BJ (cell line): ENCODE data around the gene SPOCD1. TPM values are rescaled to one million over a fixed set of nuclear protein-coding genes. Genes with fewer than 3 reads are reported as not detected.
A peak's percentile ranks its signal among the peaks of the same experiment; 100 is the strongest.

Source experiments
- CTCF ChIA-PET: fragments of 350-600 bp; formaldehyde crosslinking; extraction: SDS; loops from one replicate; lab custom pipeline; 2021; ENCODE audit warnings: antibody characterized with exemption, inconsistent platforms; lab: Yijun Ruan, JAX
- POLR2A ChIA-PET: fragments of 300-600 bp; sonication (Branson Sonifier 250); formaldehyde crosslinking; extraction: SDS; loops from one replicate; lab custom pipeline; 2021; ENCODE audit warnings: antibody characterized with exemption; lab: Charles Lee
- DNase-seq: peaks from one replicate; pipeline ENCODE4 v3.0.0-alpha.2; 2011; ENCODE audit warnings: low read depth
- H3K27me3 ChIP-seq: 2 replicates; pipeline ENCODE4 v1.6.0; 2011; ENCODE audit warnings: low read length; ENCODE audit not compliant: control insufficient read depth, insufficient read depth
- H3K36me3 ChIP-seq: 2 replicates; pipeline ENCODE4 v1.5.1; 2011; ENCODE audit warnings: low read length; ENCODE audit not compliant: control insufficient read depth, insufficient read depth
- H3K4me3 ChIP-seq: 2 replicates; pipeline ENCODE4 v1.5.1; 2011; ENCODE audit warnings: low read depth, mild to moderate bottlenecking, control low read depth, low read length
- polyA plus RNA-seq: library from polyadenylated mRNA; depleted of rRNA; stranded (reverse); fragments of >200 nt; gene quantifications from 2 replicates; pipeline ENCODE4 v1.2.3, GENCODE V29; 2011
- TF ChIP-seq, protein P1 (sequence below): IDR thresholded peaks from 2 replicates; pipeline ENCODE4 v1.5.1; 2011; ENCODE audit warnings: low read depth, mild to moderate bottlenecking, control low read depth, inconsistent platforms, low read length, moderate library complexity; ENCODE audit not compliant: insufficient read depth

Gene SPOCD1
- polyA plus RNA-seq, 1 experiment: 169 TPM

DNA sequence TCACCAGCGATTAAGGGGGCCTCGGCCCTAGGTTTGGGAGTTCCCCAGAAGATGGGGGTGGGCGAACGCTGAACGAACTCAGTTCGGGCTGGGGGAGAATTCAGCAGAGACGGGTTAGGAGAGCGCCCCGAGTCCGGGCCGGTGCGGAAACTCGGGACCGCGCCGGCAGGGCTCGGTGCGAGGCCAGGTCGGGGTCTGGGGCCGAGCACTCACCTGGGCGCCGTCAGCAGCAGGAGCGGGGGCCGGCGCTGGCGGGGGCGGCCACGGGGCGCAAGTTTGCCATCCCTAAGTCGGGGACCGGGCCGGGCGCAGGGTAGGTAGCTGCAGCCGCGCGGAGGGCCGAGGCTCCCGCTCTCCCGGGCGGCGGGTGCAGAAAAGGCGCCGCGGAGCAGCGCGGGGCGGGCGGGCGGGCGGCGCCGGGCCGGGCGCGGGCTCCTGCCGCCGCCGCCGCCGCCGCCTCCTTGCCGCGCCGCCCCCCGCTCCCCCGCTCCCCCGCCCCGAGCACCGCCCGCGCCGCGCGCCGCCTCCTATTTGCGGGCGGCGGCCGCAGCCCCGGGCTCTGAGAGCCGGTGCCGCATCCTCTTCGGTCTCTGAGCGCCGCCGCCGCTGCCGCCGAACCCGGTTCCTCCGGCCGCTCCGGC lies 52.0 kb downstream of the SPOCD1 start:
- H3K27me3 ChIP-seq: peaks cover 2% of the 10 kb centered on the region; the same call in 1 of the 2 replicates
- ChIA-PET CTCF (interaction anchor here (0.6 to 6.7 kb wide), 13 partner anchors 11 to 345 kb away, joined by 3 to 53 read pairs (median 4); no protein-coding TSS in a partner anchor), POLR2A (no interaction called here)
- TF ChIP-seq, protein P1, sequence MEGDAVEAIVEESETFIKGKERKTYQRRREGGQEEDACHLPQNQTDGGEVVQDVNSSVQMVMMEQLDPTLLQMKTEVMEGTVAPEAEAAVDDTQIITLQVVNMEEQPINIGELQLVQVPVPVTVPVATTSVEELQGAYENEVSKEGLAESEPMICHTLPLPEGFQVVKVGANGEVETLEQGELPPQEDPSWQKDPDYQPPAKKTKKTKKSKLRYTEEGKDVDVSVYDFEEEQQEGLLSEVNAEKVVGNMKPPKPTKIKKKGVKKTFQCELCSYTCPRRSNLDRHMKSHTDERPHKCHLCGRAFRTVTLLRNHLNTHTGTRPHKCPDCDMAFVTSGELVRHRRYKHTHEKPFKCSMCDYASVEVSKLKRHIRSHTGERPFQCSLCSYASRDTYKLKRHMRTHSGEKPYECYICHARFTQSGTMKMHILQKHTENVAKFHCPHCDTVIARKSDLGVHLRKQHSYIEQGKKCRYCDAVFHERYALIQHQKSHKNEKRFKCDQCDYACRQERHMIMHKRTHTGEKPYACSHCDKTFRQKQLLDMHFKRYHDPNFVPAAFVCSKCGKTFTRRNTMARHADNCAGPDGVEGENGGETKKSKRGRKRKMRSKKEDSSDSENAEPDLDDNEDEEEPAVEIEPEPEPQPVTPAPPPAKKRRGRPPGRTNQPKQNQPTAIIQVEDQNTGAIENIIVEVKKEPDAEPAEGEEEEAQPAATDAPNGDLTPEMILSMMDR: no peak
- H3K36me3 ChIP-seq: no peaks in the 10 kb centered on the region
- DNase-seq: no peak
- peak overlapping the region; percentile 57 for H3K4me3 ChIP-seq

DNA sequence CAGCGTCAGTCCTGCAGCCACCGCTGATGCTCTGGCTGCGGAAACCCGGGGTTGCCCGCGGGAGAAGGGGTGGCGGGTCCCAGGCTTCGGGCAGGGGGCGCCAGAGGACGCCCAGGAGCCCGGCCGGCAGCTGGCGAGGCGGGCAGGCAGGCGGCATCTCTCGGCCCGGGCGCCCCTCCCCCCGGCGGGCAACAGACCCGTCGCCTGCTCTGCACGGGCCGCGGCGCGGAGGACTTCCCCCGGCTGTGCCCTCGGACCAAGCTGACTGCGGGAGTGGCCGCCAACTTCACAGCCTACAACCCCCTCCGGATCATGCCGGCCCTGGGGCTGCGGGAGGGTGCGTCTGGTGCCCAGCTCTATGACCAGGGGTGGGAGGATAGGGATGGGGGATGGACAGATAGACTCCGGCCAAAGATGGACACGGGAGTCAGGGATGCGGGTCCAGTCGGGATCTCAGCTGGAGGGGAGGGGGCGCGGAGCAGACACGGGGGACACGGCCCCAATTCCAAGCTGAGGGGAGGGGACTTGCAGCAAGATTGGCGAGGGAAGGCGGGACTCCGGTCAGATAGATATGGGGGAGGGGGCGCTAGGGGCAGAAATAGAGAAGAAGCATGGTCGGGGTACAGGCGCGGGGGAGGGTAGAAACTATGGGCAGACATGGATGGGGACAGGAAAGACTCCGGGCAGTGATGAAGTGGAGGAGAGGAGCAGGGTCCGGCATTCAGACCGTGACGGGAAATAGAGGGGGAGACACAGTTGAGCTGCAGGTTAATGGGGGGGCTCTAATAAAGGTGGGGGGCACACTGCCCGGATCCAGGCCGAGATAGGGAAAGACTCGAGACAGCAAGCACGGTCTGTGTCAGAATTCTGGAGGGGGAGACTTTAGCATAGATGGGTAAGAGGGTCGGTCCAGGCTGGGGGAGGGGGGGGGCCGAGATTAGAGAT lies 52.8 kb downstream of the SPOCD1 start:
- DNase-seq: no peak
- POLR2A ChIA-PET: no interaction called here
- CTCF ChIA-PET: interaction anchor here (0.5 to 6.7 kb wide), 23 partner anchors 9 to 345 kb away, joined by 3 to 53 read pairs (median 4); no protein-coding TSS in a partner anchor
- Histone ChIP-seq H3K4me3 (peak overlapping the region; percentile 57), H3K36me3 (no peaks in the 10 kb centered on the region), H3K27me3 (peaks cover 2% of the 10 kb centered on the region; the same call in 1 of the 2 replicates)
- TF ChIP-seq, protein P1: peak; percentile 60

DNA sequence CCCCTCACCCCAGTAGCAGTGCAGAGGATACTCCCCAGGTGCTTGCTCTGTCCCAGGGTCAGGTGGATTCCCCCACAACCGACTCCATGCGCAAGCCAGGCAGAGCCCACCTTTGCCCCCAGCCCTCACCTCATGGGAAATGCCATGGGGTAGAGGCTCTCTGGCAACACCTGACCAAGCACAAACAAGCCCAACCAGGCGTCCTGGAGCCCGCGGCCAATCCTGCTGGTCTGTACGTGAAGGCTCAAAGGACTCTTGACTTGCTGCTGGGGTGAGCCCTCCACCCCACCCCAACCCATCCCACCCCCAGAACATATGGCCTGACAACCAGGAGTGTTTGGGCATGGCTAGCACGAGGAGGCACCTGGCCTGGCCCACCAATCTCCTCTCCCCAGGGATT lies 53.5 kb downstream of the SPOCD1 start:
- POLR2A ChIA-PET: no interaction called here
- CTCF ChIA-PET: interaction anchor here (0.7 to 6.7 kb wide), 15 partner anchors 9 to 301 kb away, joined by 3 to 53 read pairs (median 6); no protein-coding TSS in a partner anchor
- no peaks in the 10 kb centered on the region for H3K36me3 ChIP-seq
- no peaks in the 10 kb centered on the region; the same call in 1 of the 2 replicates for H3K27me3 ChIP-seq
- no peak for DNase-seq
- H3K4me3 ChIP-seq: peak overlapping the region; percentile 57
- TF ChIP-seq, protein P1: no peak

DNA sequence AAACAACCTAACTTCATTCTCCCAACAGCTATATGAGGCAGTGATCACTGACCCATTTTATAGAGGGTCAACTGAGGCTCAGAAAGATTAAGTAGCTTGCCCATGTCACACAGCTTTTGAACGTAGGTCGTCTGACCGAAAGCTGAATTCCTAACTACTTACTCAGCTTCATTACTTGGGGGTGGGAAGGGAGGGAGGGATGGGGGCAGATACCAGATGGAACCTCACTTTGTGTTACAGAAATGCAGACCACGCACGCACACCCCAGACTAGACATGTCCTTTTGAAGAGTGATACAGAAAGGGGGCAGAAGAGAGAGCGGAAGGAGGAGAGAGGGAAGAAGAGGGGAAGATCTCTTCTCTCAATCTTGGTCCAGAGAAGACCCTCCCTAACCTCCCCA lies 53.9 kb downstream of the SPOCD1 start:
- H3K4me3 ChIP-seq: peak overlapping the region; percentile 57; the same call in 1 of the 2 replicates
- H3K27me3 ChIP-seq: no peaks in the 10 kb centered on the region; the same call in 1 of the 2 replicates
- no peaks in the 10 kb centered on the region for H3K36me3 ChIP-seq
- ChIA-PET POLR2A (no interaction called here), CTCF (interaction anchor here (1.3 to 6.7 kb wide), 8 partner anchors 13 to 242 kb away, joined by 4 to 53 read pairs (median 7); no protein-coding TSS in a partner anchor)
- DNase-seq: peak; percentile 58
- TF ChIP-seq, protein P1: no peak
